ENCODE results near the gene CPS1.

CPS1 gene

DNA sequence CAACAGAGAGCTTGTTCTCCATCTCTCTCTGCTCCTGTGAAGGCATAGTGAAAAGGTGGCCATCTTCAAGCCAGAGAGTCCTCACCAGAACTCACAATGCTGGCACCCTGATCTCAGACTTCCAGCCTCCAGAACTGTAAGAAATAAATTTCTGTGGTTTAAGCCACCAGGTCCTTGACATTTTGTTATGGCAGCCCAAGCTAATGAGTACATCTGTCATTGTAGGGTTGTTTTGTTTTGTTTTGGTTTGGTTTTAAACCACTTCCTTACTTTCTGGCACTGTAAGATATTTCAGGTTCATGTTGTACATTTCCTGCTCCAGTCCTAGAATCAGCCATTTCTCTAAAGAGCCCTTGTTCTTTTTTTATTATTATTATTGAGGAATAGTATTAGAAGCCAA, 171.2 kb downstream of the CPS1 start:
- no peak for DNase-seq (ENCODE audit: extremely low spot score)
- TF ChIP-seq FOXA1 (IDR thresholded peaks at IDR 0.05) (no peak), FOXK2 (IDR thresholded peaks at IDR 0.05) (no peak), TARDBP (IDR thresholded peaks at IDR 0.05) (no peak), SUZ12 (IDR thresholded peaks at IDR 0.05) (no peak), PKNOX1 (IDR thresholded peaks at IDR 0.05) (no peak), ZNF384 (IDR thresholded peaks at IDR 0.05) (no peak), LEF1 (IDR thresholded peaks at IDR 0.05; ENCODE audit: borderline replicate concordance) (no peak), ELF4 (IDR thresholded peaks at IDR 0.05) (no peak), HDGF (IDR thresholded peaks at IDR 0.05; ENCODE audit: borderline replicate concordance) (no peak), CTBP1 (IDR thresholded peaks at IDR 0.05; ENCODE audit: borderline replicate concordance) (no peak), ARNT (IDR thresholded peaks at IDR 0.05) (no peak), SP1 (IDR thresholded peaks at IDR 0.05) (no peak), L3MBTL2 (conservative IDR thresholded peaks at IDR 0.05) (no peak), BHLHE40 (IDR thresholded peaks at IDR 0.05; ENCODE audit: borderline replicate concordance) (no peak), NFRKB (IDR thresholded peaks at IDR 0.05) (no peak), FOXM1 (IDR thresholded peaks at IDR 0.05; ENCODE audit: borderline replicate concordance) (no peak)
- ChIA-PET CTCF (interaction anchor here (0.5 kb wide), 1 partner anchor 9 kb away, joined by 3 read pairs; no protein-coding TSS in a partner anchor), POLR2A (no interaction called here)

Data from HEK293T (cell line).